Ectodermal cell (in vitro differentiated cells): ENCODE results near the gene MAST2. TPM values are rescaled to one million over a fixed set of nuclear protein-coding genes. Genes with fewer than 3 reads are reported as not detected.

Experiments
- H3K27ac ChIP-seq: 2 replicates; pipeline ENCODE4 v1.7.0; 2013; ENCODE audit warnings: mild to moderate bottlenecking, low read depth, low read length; ENCODE audit not compliant: insufficient read depth, poor library complexity, severe bottlenecking
- H3K27me3 ChIP-seq: 2 replicates; pipeline ENCODE4 v1.7.0; 2013; ENCODE audit warnings: mild to moderate bottlenecking, low read length; ENCODE audit not compliant: insufficient read depth, control insufficient read depth, poor library complexity, severe bottlenecking
- H3K36me3 ChIP-seq: one replicate; pipeline ENCODE4 v1.7.0; 2013; ENCODE audit warnings: low read length; ENCODE audit not compliant: control insufficient read depth, insufficient read depth
- H3K4me1 ChIP-seq: one replicate; pipeline ENCODE4 v1.7.0; 2013; ENCODE audit warnings: low read length; ENCODE audit not compliant: control insufficient read depth, insufficient read depth
- H3K4me3 ChIP-seq: 2 replicates; pipeline ENCODE4 v1.7.0; 2013; ENCODE audit warnings: low read depth, low read length, control low read depth; ENCODE audit not compliant: insufficient read depth
- H3K9me3 ChIP-seq: 2 replicates; pipeline ENCODE4 v1.7.0; 2013; ENCODE audit warnings: mild to moderate bottlenecking, low read length, moderate library complexity; ENCODE audit not compliant: control insufficient read depth
- WGBS, 2 experiments: methylation state at CpG; one replicate each; pipeline ENCODE4 v1.1.7; 2013; ENCODE audit warnings: missing lambda C conversion rate in 2 of 2; 5-methylcytosine and 5-hydroxymethylcytosine counted together
- polyA plus RNA-seq, 4 experiments: library from polyadenylated mRNA; stranded (reverse); fragments of 50-300 nt; gene quantifications; one replicate each; pipeline ENCODE4 v1.2.3, GENCODE V29; 2013

MAST2 gene
- polyA plus RNA-seq (2013, experiment 1 of 4): 18.0 TPM
- 17.8 TPM for polyA plus RNA-seq (2013, experiment 2 of 4)
- polyA plus RNA-seq (2013, experiment 3 of 4): 15.5 TPM
- polyA plus RNA-seq (2013, experiment 4 of 4): 18.1 TPM

GRCh38 chr1:45803299-45803780, at the start of gene MAST2:
TSS of gene MAST2 (plus strand) at chr1:45803612. CDS start at chr1:45803896, 284 bp downstream.
- no peaks in the 10 kb centered on the region for H3K36me3 ChIP-seq
- H3K4me1 ChIP-seq: peaks cover 14% of the 10 kb centered on the region
- peak within 1 kb of the TSS; percentile 52 for H3K4me3 ChIP-seq
- H3K27ac ChIP-seq: peak within 1 kb of the TSS; percentile 79
- peaks cover 35% of the 10 kb centered on the region for H3K27me3 ChIP-seq
- H3K9me3 ChIP-seq: no peaks in the 10 kb centered on the region
- 0 to 1% methylated on average over 49 to 50 of the region's 58 CpGs for WGBS, 2 experiments

- 81 to 85% methylated on average over 5 of the region's 5 CpGs for WGBS, 2 experiments
- H3K4me3 ChIP-seq: no peak overlapping the region
- no peaks in the 10 kb centered on the region for H3K27me3 ChIP-seq
- no peaks in the 10 kb centered on the region for H3K9me3 ChIP-seq
- no peaks in the 10 kb centered on the region for H3K4me1 ChIP-seq
- H3K36me3 ChIP-seq: no peaks in the 10 kb centered on the region
- H3K27ac ChIP-seq: no peak overlapping the region
These were observed 47.7 kb upstream of the MAST2 start for GRCh38 chr1:45755697-45756096.

- WGBS, 2 experiments: 88 to 90% methylated on average over 2 of the region's 3 CpGs
- Histone ChIP-seq H3K36me3 (no peaks in the 10 kb centered on the region), H3K9me3 (no peaks in the 10 kb centered on the region), H3K27me3 (no peaks in the 10 kb centered on the region), H3K27ac (no peak overlapping the region), H3K4me3 (no peak overlapping the region), H3K4me1 (no peaks in the 10 kb centered on the region)
These were observed 41.1 kb upstream of the MAST2 start for GRCh38 chr1:45762291-45762690.

DNA sequence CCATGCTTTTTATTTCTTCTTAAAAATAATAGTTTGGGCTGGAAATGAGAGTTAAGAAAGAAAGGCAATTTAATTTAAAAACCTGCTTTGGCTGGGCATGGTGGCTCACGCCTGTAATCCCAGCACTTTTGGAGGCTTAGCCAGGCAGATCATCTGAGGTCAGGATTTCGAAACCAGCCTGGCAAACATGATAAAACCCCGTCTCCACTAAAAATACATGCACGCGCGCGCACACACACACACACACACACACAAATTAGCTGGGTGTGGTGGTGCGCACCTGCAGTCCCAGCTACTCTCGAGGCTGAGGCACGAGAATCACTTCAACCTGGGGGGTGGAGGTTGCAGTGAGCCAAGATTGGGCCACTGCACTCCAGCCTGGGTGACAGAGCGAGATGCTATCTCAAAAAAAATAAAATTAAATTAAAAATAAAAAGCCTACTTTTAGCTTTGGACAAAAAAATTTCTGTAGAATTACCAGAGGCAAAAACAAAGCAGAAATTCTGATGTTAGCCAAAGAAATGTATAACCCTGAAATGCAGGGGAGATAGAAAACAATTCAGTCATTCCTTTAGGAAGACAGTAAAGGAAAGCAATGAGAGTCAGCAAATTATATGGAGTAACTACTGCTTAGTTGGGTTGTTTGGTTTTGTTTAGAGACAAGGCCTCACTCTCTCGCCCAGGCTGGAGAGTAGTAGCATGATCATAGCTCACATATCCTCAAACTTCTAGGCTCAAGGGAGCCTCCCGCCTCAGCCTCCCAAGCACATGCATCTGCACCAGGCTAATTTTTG, 37.2 kb upstream of the MAST2 start:
- Histone ChIP-seq H3K9me3 (no peaks in the 10 kb centered on the region), H3K36me3 (no peaks in the 10 kb centered on the region), H3K4me1 (no peaks in the 10 kb centered on the region), H3K27ac (no peak overlapping the region), H3K27me3 (no peaks in the 10 kb centered on the region), H3K4me3 (no peak overlapping the region)
- 83 to 89% methylated on average over 11 to 12 of the region's 13 CpGs for WGBS, 2 experiments

DNA sequence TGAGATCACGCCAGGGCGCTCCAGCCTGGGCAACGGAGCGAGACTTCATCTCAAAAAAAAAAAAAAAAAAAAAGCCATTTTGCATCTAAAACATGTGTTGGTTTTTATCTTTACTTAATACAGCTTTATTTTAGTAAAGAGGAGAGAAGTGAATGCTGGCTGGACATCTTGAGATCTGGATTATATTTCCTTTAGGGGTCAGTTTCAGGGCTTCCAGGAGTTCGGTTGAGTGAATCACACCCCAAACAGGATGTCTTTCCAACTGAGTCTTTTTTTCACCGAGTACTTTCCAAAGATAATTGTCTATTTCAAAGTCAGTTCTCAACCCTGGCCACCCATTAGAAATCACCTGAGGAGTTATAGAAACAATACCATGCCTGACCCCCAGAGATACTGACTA, 36.4 kb upstream of the MAST2 start:
- Histone ChIP-seq H3K4me1 (no peaks in the 10 kb centered on the region), H3K4me3 (no peak overlapping the region), H3K27ac (no peak overlapping the region), H3K36me3 (no peaks in the 10 kb centered on the region), H3K9me3 (no peaks in the 10 kb centered on the region), H3K27me3 (no peaks in the 10 kb centered on the region)
- 83 to 86% methylated on average over 4 to 6 of the region's 6 CpGs for WGBS, 2 experiments

GRCh38 chr1:45769261-45769932, 34.0 kb upstream of the MAST2 start:
- no peak overlapping the region for H3K4me3 ChIP-seq
- no peaks in the 10 kb centered on the region for H3K9me3 ChIP-seq
- no peaks in the 10 kb centered on the region for H3K4me1 ChIP-seq
- H3K27me3 ChIP-seq: no peaks in the 10 kb centered on the region
- H3K27ac ChIP-seq: no peak overlapping the region
- 32 to 50% methylated on average over 2 to 4 of the region's 4 CpGs for WGBS, 2 experiments
- H3K36me3 ChIP-seq: no peaks in the 10 kb centered on the region

DNA sequence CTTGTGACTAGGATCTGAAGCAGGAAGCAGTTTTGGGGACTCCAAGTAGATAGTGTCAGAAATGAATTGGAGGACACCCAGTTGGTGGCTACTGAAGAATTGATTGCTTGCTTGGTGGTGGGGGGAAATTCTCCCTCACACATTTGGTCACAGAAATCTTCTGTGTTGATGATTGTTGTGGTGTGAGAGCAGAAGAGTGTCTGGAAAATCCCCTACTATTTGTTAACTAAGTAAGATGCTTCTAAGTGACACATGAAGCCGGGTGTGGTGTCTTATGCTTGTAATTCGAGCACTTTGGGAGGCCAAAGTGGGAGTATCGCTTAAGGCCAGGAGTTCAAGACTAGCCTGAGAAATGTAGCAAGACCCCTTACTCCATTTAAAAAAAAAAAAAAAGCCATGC, 30.4 kb upstream of the MAST2 start:
- Histone ChIP-seq H3K36me3 (no peaks in the 10 kb centered on the region), H3K4me1 (no peaks in the 10 kb centered on the region), H3K27ac (no peak overlapping the region), H3K4me3 (no peak overlapping the region), H3K9me3 (no peaks in the 10 kb centered on the region), H3K27me3 (no peaks in the 10 kb centered on the region)
- WGBS, 2 experiments: 93 to 94% methylated on average over 3 of the region's 3 CpGs

GRCh38 chr1:45775794-45776193, 27.6 kb upstream of the MAST2 start:
- Histone ChIP-seq H3K4me1 (no peaks in the 10 kb centered on the region), H3K27me3 (no peaks in the 10 kb centered on the region), H3K27ac (no peak overlapping the region), H3K9me3 (no peaks in the 10 kb centered on the region), H3K4me3 (no peak overlapping the region), H3K36me3 (no peaks in the 10 kb centered on the region)
- WGBS, 2 experiments: 96 to 100% methylated on average over 2 to 3 of the region's 3 CpGs

DNA sequence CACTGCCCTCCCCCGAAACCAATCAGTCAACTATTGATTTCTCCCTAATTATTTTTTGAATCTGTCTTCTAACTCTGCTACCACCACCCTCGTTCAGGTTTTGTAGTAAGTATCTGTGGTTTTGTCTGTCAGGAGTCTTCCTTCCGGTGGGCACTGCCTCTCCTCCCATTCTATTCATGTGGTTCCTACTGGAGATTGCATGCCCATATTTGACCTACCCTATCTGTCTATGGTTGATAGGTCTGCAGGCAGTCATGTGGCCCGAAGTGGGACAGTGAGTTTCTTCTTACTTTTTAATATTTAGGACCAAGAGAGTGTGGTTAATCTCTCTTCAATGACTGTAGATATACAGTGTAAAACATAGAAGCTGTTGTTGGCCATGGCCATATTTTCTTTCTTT, 17.8 kb upstream of the MAST2 start:
- no peaks in the 10 kb centered on the region for H3K4me1 ChIP-seq
- 73 to 81% methylated on average over 4 of the region's 4 CpGs for WGBS, 2 experiments
- H3K36me3 ChIP-seq: no peaks in the 10 kb centered on the region
- no peak overlapping the region for H3K4me3 ChIP-seq
- H3K27ac ChIP-seq: no peak overlapping the region
- no peaks in the 10 kb centered on the region for H3K9me3 ChIP-seq
- H3K27me3 ChIP-seq: no peaks in the 10 kb centered on the region

- Histone ChIP-seq H3K4me3 (no peak overlapping the region), H3K27me3 (no peaks in the 10 kb centered on the region), H3K27ac (no peak overlapping the region), H3K9me3 (no peaks in the 10 kb centered on the region), H3K4me1 (no peaks in the 10 kb centered on the region), H3K36me3 (no peaks in the 10 kb centered on the region)
- WGBS, 2 experiments: 91 to 94% methylated on average over 4 of the region's 4 CpGs
These were observed 15.5 kb upstream of the MAST2 start for GRCh38 chr1:45787905-45788304.
